ENCODE measurements around the gene PDE4D. TPM values are rescaled to one million over a fixed set of nuclear protein-coding genes. Genes with fewer than 3 reads are reported as not detected.

PDE4D gene
- total RNA-seq, 2 experiments from 2014 or later: 164 to 175 TPM

DNA sequence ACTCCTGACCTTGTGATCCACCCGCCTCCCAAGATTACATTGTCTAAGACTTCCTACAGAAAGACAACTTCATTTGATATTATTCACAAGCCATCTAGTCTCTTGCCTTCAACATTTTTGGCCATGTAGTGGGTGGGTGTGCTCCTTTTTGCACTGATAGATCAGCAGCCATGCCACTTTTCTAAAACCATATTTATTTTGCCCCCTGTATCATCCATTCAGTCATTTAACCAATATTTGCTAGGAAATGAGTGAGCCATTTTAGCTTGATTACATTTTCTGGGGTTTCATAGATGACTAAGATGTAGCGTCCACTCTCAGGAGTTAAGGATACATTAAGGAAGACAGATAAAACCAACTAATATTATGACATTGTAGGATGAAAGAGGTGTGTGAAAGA is 755.0 kb downstream of the PDE4D start:
- Histone ChIP-seq H3K4me3 (ENCODE audit: low read length) (no peak overlapping the region), H3K27ac (ENCODE audit: low read depth in 1 of 2, low read length in 2 of 2) (no peak overlapping the region), H3K4me1 (ENCODE audit: insufficient read depth, low read length) (peaks cover 4% of the 10 kb centered on the region), H3K9me3 (ENCODE audit: control insufficient read depth in 1 of 2, insufficient read depth in 1 of 2, low read length in 2 of 2) (no peaks in the 10 kb centered on the region), H3K27me3 (ENCODE audit: control insufficient read depth in 1 of 2, insufficient read depth in 2 of 2, low read length in 2 of 2) (no peaks in the 10 kb centered on the region), H3K36me3 (ENCODE audit: insufficient read depth, low read length) (no peaks in the 10 kb centered on the region)
- ATAC-seq (ENCODE audit: poor library complexity) (no peak), DNase-seq (no peak)
- Mint-ChIP-seq H3K27me3 (no peaks in the 10 kb centered on the region), H3K4me3 (no peak overlapping the region), H3K36me3 (ENCODE audit: low read depth) (no peaks in the 10 kb centered on the region), H3K4me1 (ENCODE audit: low read depth) (peaks cover 14% of the 10 kb centered on the region), H3K9me3 (no peaks in the 10 kb centered on the region), H3K27ac (no peak overlapping the region)
- intact Hi-C loops (cut with DNase I, micrococcal nuclease): no loop called here
- ChIA-PET POLR2A (interaction anchor here (0.6 to 1.5 kb wide), 2 partner anchors 11 to 658 kb away, joined by 3 to 8 read pairs; no protein-coding TSS in a partner anchor), CTCF (interaction anchor here (1.1 kb wide), 1 partner anchor 36 kb away, joined by 4 read pairs; no protein-coding TSS in a partner anchor)
- TF ChIP-seq, protein P1, sequence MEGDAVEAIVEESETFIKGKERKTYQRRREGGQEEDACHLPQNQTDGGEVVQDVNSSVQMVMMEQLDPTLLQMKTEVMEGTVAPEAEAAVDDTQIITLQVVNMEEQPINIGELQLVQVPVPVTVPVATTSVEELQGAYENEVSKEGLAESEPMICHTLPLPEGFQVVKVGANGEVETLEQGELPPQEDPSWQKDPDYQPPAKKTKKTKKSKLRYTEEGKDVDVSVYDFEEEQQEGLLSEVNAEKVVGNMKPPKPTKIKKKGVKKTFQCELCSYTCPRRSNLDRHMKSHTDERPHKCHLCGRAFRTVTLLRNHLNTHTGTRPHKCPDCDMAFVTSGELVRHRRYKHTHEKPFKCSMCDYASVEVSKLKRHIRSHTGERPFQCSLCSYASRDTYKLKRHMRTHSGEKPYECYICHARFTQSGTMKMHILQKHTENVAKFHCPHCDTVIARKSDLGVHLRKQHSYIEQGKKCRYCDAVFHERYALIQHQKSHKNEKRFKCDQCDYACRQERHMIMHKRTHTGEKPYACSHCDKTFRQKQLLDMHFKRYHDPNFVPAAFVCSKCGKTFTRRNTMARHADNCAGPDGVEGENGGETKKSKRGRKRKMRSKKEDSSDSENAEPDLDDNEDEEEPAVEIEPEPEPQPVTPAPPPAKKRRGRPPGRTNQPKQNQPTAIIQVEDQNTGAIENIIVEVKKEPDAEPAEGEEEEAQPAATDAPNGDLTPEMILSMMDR (IDR thresholded peaks at IDR 0.05): no peak

- TF ChIP-seq, protein P1 (IDR thresholded peaks at IDR 0.05): no peak
- no peaks in the 10 kb centered on the region for H3K27me3 ChIP-seq (ENCODE audit: control insufficient read depth in 1 of 2, insufficient read depth in 2 of 2, low read length in 2 of 2)
- Mint-ChIP-seq H3K27me3 (no peaks in the 10 kb centered on the region), H3K4me1 (ENCODE audit: low read depth) (peaks cover 20% of the 10 kb centered on the region), H3K27ac (no peak overlapping the region), H3K4me3 (no peak overlapping the region), H3K9me3 (no peaks in the 10 kb centered on the region), H3K36me3 (ENCODE audit: low read depth) (no peaks in the 10 kb centered on the region)
- H3K36me3 ChIP-seq (ENCODE audit: insufficient read depth, low read length): no peaks in the 10 kb centered on the region
- ATAC-seq (ENCODE audit: poor library complexity) (no peak), DNase-seq (no peak)
- H3K9me3 ChIP-seq (ENCODE audit: control insufficient read depth in 1 of 2, insufficient read depth in 1 of 2, low read length in 2 of 2): no peaks in the 10 kb centered on the region
- no peak overlapping the region for H3K4me3 ChIP-seq (ENCODE audit: low read length)
- no peak overlapping the region for H3K27ac ChIP-seq (ENCODE audit: low read depth in 1 of 2, low read length in 2 of 2)
- CTCF ChIA-PET: interaction anchor here (1.1 to 1.7 kb wide), 2 partner anchors 37 to 91 kb away, joined by 4 read pairs; no protein-coding TSS in a partner anchor
- peaks cover 6% of the 10 kb centered on the region for H3K4me1 ChIP-seq (ENCODE audit: insufficient read depth, low read length)
- intact Hi-C loops (cut with DNase I, micrococcal nuclease): no loop called here
- POLR2A ChIA-PET: interaction anchor here (1.5 to 1.9 kb wide), 2 partner anchors 10 kb away, joined by 8 read pairs; no protein-coding TSS in a partner anchor
Observed at GRCh38 chr5:59137846-59138245, 755.7 kb downstream of the PDE4D start.

GRCh38 chr5:59136549-59136948 is 757.0 kb downstream of the PDE4D start:
- TF ChIP-seq, protein P1 (IDR thresholded peaks at IDR 0.05): no peak
- DNase-seq (no peak), ATAC-seq (ENCODE audit: poor library complexity) (no peak)
- H3K9me3 ChIP-seq (ENCODE audit: control insufficient read depth in 1 of 2, insufficient read depth in 1 of 2, low read length in 2 of 2): no peaks in the 10 kb centered on the region
- peaks cover 33% of the 10 kb centered on the region for H3K4me1 Mint-ChIP-seq (ENCODE audit: low read depth)
- no peaks in the 10 kb centered on the region for H3K36me3 ChIP-seq (ENCODE audit: insufficient read depth, low read length)
- POLR2A ChIA-PET: interaction anchor here (0.9 to 1.9 kb wide), 2 partner anchors 9 to 13 kb away, joined by 3 to 8 read pairs; no protein-coding TSS in a partner anchor
- H3K4me3 Mint-ChIP-seq: no peak overlapping the region
- H3K9me3 Mint-ChIP-seq: no peaks in the 10 kb centered on the region
- peaks cover 6% of the 10 kb centered on the region for H3K4me1 ChIP-seq (ENCODE audit: insufficient read depth, low read length)
- no peaks in the 10 kb centered on the region for H3K27me3 ChIP-seq (ENCODE audit: control insufficient read depth in 1 of 2, insufficient read depth in 2 of 2, low read length in 2 of 2)
- CTCF ChIA-PET: interaction anchor here (1.3 to 1.7 kb wide), 2 partner anchors 38 to 90 kb away, joined by 3 to 4 read pairs; no protein-coding TSS in a partner anchor
- H3K27me3 Mint-ChIP-seq: no peaks in the 10 kb centered on the region
- no peak overlapping the region for H3K4me3 ChIP-seq (ENCODE audit: low read length)
- H3K36me3 Mint-ChIP-seq (ENCODE audit: low read depth): no peaks in the 10 kb centered on the region
- no peak overlapping the region for H3K27ac ChIP-seq (ENCODE audit: low read depth in 1 of 2, low read length in 2 of 2)
- intact Hi-C loops (cut with DNase I, micrococcal nuclease): no loop called here
- no peak overlapping the region for H3K27ac Mint-ChIP-seq
